ENCODE data around the gene SLC27A5. TPM values are rescaled to one million over a fixed set of nuclear protein-coding genes. Genes with fewer than 3 reads are reported as not detected.
A peak's percentile ranks its signal among the peaks of the same experiment; 100 is the strongest.

SLC27A5 gene
- total and polyA plus RNA-seq, 4 donors: 7.9 to 19.0 (median 13.0) TPM

DNA sequence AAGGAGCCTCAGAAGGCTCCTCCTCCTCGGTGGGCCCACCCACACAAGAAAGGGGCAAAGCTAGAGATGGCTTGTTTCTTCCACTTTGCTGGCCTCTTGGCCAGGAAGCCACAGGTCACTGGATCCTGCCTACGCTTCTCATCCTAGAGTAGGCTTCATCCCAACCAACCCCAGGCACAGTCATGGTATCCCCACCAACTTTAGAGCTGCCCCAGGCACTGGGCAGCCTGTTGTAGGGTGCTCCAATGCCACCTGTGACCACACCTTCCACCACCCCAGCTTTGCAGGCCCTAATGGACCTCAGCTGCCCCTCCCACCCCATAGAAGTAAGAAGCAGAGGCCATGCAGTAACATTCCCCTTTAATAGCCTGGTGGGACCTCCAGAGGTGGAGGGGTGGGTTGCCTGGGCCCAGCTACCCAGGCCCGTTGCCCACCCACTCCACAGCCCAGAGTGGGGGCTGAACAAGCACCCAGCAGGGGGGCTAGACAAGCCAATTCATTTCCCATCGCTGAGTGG, 43.6 kb upstream of the SLC27A5 start:
- Histone ChIP-seq H3K27me3 (ENCODE audit: control insufficient read depth in 3 of 3, insufficient read depth in 3 of 3, low read length in 2 of 3) (no peaks in the 10 kb centered on the region), H3K4me3 (no peak overlapping the region), H3K4me1 (ENCODE audit: control insufficient read depth in 5 of 5, insufficient read depth in 5 of 5, low read length in 5 of 5) (peaks cover 9 to 40% (median 16%) of the 10 kb centered on the region in 5 donors), H3K27ac (ENCODE audit: low read depth in 1 of 2, low read length in 1 of 2) (peak overlapping the region; percentile 82 to 93), H3K9me3 (ENCODE audit: control insufficient read depth in 4 of 4, insufficient read depth in 3 of 4, low read length in 3 of 4) (no peaks in the 10 kb centered on the region), H3K36me3 (ENCODE audit: control insufficient read depth in 4 of 4, insufficient read depth in 4 of 4, low read length in 4 of 4) (peaks cover 0 to 31% (median 27%) of the 10 kb centered on the region in 4 donors), H3K9ac (ENCODE audit: insufficient read depth in 1 of 2, low read length in 2 of 2) (peak overlapping the region; percentile 83 to 90)
- TF ChIP-seq, protein P1, sequence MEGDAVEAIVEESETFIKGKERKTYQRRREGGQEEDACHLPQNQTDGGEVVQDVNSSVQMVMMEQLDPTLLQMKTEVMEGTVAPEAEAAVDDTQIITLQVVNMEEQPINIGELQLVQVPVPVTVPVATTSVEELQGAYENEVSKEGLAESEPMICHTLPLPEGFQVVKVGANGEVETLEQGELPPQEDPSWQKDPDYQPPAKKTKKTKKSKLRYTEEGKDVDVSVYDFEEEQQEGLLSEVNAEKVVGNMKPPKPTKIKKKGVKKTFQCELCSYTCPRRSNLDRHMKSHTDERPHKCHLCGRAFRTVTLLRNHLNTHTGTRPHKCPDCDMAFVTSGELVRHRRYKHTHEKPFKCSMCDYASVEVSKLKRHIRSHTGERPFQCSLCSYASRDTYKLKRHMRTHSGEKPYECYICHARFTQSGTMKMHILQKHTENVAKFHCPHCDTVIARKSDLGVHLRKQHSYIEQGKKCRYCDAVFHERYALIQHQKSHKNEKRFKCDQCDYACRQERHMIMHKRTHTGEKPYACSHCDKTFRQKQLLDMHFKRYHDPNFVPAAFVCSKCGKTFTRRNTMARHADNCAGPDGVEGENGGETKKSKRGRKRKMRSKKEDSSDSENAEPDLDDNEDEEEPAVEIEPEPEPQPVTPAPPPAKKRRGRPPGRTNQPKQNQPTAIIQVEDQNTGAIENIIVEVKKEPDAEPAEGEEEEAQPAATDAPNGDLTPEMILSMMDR (IDR thresholded peaks at IDR 0.05; ENCODE audit: control extremely low read depth, extremely low read depth): no peak
- ATAC-seq (ENCODE audit: insufficient read depth, low FRiP score): no peak
- DNase-seq: no peak
- WGBS, 2 donors: 47% methylated on average over 4 of the region's 4 CpGs

- H3K4me3 ChIP-seq: peak within 1 kb of the TSS; percentile 74
- 1% methylated on average over 69 of the region's 69 CpGs for WGBS, 2 donors
Measured at GRCh38 chr19:58554494-58555368, 42.9 kb upstream of the SLC27A5 start, which contains the start of gene CHMP2A. TSS of gene CHMP2A (minus strand) at chr19:58555105. CDS start at chr19:58554212, 893 bp downstream.

GRCh38 chr19:58553799-58554493, 42.2 kb upstream of the SLC27A5 start:
- ATAC-seq (ENCODE audit: insufficient read depth, low FRiP score): no peak
- TF ChIP-seq, protein P1 (IDR thresholded peaks at IDR 0.05; ENCODE audit: control extremely low read depth, extremely low read depth): no peak
- WGBS, 2 donors: 34 to 40% methylated on average over 18 of the region's 18 CpGs
- Histone ChIP-seq H3K4me3 (peak overlapping the region; percentile 74), H3K9ac (ENCODE audit: insufficient read depth in 1 of 2, low read length in 2 of 2) (peak overlapping the region; percentile 83 to 95), H3K27me3 (ENCODE audit: control insufficient read depth in 3 of 3, insufficient read depth in 3 of 3, low read length in 2 of 3) (no peaks in the 10 kb centered on the region), H3K27ac (ENCODE audit: low read depth in 1 of 2, low read length in 1 of 2) (peak overlapping the region; percentile 82 to 93), H3K9me3 (ENCODE audit: control insufficient read depth in 4 of 4, insufficient read depth in 3 of 4, low read length in 3 of 4) (peaks cover 0 to 2% (median 0%) of the 10 kb centered on the region in 4 donors), H3K36me3 (ENCODE audit: control insufficient read depth in 4 of 4, insufficient read depth in 4 of 4, low read length in 4 of 4) (peaks cover 5 to 46% (median 40%) of the 10 kb centered on the region in 4 donors), H3K4me1 (ENCODE audit: control insufficient read depth in 5 of 5, insufficient read depth in 5 of 5, low read length in 5 of 5) (peaks cover 7 to 32% (median 9%) of the 10 kb centered on the region in 5 donors)
- DNase-seq: peak in 1 of 3 donors; percentile 40

More at GRCh38 chr19:58554494-58555368, 42.9 kb upstream of the SLC27A5 start, which contains the start of gene CHMP2A:
- Histone ChIP-seq H3K9me3 (ENCODE audit: control insufficient read depth in 4 of 4, insufficient read depth in 3 of 4, low read length in 3 of 4) (no peaks in the 10 kb centered on the region), H3K27ac (ENCODE audit: low read depth in 1 of 2, low read length in 1 of 2) (peak within 1 kb of the TSS; percentile 82 to 93), H3K36me3 (ENCODE audit: control insufficient read depth in 4 of 4, insufficient read depth in 4 of 4, low read length in 4 of 4) (peaks cover 4 to 38% (median 32%) of the 10 kb centered on the region in 4 donors), H3K27me3 (ENCODE audit: control insufficient read depth in 3 of 3, insufficient read depth in 3 of 3, low read length in 2 of 3) (no peaks in the 10 kb centered on the region), H3K4me1 (ENCODE audit: control insufficient read depth in 5 of 5, insufficient read depth in 5 of 5, low read length in 5 of 5) (peaks cover 8 to 35% (median 12%) of the 10 kb centered on the region in 5 donors), H3K9ac (ENCODE audit: insufficient read depth in 1 of 2, low read length in 2 of 2) (peak within 1 kb of the TSS; percentile 83 to 95)
- TF ChIP-seq, protein P1 (IDR thresholded peaks at IDR 0.05; ENCODE audit: control extremely low read depth, extremely low read depth): no peak
- ATAC-seq (ENCODE audit: insufficient read depth, low FRiP score) (peak; percentile 14), DNase-seq (peak; percentile 97 to 99 (median 98))
